Renal cortex interstitium (tissue), 15 donors: ENCODE data around the gene DCDC2C. TPM values are rescaled to one million over a fixed set of nuclear protein-coding genes. Genes with fewer than 3 reads are reported as not detected.
"Not testable (repeated sequence)": the region's sequence is repeated elsewhere in the genome, so short reads cannot be mapped to it uniquely, and the experiment has no call there.

Source experiments
- DNase-seq, 11 donors: peaks; one replicate each; pipeline ENCODE4 v3.0.0-alpha.2; 2013; ENCODE audit warnings: low read depth in 9 of 11, low spot score in 4 of 11; ENCODE audit errors: extremely low read depth in 1 of 11
- long read RNA-seq, 16 experiments: transcript quantifications; one replicate each; lab custom pipeline, GENCODE V29; 2026
- polyA plus RNA-seq, 3 donors: library from polyadenylated mRNA; unstranded; fragments of 120-200 nt; gene quantifications; one replicate each; pipeline ENCODE4 v1.2.1, GENCODE V29; 2013; ENCODE audit not compliant: insufficient read length in 3 of 3

The DCDC2C gene, protein sequence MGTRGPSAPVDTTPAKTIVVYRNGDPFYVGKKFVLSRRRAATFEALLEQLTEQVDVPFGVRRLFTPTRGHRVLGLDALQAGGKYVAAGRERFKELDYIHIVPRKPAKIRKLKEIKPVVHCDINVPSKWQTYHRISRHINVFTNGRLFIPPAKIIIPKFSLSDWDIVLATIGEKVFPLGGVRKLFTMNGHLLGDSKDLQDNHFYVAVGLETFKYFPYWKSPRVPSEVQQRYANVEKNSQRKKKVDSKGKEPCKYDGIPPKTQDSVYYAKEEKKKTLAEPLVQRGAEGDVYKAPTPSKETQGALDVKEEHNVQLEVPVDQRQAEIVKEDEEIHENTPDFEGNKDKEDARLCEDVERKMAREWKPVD
- polyA plus RNA-seq: under 1 TPM in 2 of 3 donors, not detected in 1; 0.32 to 0.56 TPM
- long read RNA-seq, donor 1: 0 reads
- long read RNA-seq, donor 2: 0 reads
- long read RNA-seq, donor 3: 0 reads
- long read RNA-seq, donor 4: 0 reads
- long read RNA-seq, donor 5: 0 reads
- long read RNA-seq, donor 6: 0 reads
- long read RNA-seq, donor 7: 0 reads
- long read RNA-seq, donor 8, partial matches to known transcripts: 0 of 1 reads
- long read RNA-seq, donor 8, other reads (novel, unspliced or antisense): 0 of 1 reads
- long read RNA-seq, donor 9: 0 reads
- long read RNA-seq, donor 10: 0 reads
- long read RNA-seq, donor 11: 0 reads
- long read RNA-seq, donor 12: 0 reads
- long read RNA-seq, donor 13: 0 reads
- long read RNA-seq, donor 14: 0 reads
- long read RNA-seq, donor 15: 0 reads
- long read RNA-seq, donor 16: 0 reads

DNA sequence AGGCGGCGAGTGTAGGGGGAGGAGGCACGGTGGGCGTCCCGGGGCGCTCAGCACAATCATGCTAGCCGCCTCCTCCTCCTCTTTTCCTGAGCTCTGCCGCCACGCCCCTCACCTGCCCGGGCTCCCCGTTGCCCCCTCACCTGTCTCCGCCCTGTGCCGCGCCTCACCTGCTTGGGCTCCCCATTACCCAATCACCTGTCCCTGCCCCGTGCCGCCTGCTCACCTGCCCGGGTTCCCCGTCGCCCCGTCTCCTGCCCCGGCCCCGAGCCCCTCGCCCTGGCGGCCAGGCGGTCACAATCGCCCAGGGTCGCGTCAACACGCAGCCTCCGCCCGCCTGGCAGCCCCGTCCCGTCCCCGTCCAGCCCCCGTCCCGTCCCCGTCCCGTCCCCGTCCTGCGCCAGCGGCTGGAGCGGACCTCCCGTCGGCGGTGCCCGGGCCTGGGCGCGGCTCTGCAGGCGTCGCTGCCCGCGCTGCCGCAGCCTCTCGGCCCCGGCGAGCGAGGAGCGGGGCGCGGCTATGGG, at the start of gene DCDC2C:
Gene DCDC2C, plus strand, starts transcription at position 340 of the 521 bp plus-strand sequence. Its CDS starts 177 bp downstream, at position 517.
- DNase-seq: no peak

DNA sequence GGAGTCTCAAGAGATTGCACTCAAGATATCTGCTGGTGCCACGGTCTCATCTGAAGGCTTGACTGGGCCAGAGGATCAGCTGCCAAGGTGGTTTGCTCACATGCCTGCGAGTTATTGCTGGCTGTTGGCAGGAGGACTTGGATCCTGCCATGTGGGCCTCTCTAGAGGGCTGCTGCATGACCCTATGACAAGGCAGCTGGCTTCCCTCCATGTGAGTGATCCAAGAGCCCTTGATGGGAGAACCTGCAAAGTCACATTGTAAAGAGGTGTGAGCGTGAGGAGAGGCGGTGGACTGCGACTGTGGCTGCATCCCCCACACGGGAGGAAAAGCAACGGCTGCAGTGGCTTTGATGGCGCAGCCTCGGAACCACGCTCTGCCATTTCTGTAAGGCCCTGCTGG, 49.4 kb upstream of the DCDC2C start:
- DNase-seq: no peak

DNA sequence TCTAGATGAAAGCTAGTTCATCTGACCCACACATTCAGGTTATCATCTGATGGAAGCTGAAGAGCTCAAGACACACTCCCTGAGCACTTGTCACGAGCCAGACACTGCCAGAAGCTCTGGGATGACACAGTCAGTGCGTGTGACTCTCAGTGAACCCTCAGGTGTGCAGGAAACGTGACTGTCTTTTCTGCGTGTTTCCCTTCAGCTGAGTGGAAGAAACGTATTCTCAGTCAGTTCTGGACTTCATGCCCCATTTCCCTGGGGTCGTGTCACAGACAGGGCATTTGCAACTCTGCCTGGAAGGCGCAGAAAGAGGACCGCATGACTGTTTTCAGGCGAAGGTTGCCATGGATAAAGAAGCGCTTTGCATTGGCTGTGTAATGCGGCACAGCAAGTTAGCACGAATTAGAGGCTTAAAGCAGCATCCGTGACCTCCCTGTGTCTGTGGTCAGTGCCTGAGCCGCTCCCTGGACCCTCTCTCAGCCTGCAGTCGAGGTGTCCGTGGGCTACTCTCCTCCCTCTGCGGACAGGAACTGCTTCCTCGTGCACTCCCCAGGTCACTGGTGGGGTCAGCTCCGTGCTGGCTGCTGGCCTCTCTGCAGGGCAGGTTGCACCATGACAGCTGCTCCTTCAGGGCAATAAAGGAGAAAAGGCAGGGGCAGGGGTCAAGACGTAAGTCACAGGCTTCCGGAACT, 48.7 kb upstream of the DCDC2C start:
- no peak for DNase-seq

DNA sequence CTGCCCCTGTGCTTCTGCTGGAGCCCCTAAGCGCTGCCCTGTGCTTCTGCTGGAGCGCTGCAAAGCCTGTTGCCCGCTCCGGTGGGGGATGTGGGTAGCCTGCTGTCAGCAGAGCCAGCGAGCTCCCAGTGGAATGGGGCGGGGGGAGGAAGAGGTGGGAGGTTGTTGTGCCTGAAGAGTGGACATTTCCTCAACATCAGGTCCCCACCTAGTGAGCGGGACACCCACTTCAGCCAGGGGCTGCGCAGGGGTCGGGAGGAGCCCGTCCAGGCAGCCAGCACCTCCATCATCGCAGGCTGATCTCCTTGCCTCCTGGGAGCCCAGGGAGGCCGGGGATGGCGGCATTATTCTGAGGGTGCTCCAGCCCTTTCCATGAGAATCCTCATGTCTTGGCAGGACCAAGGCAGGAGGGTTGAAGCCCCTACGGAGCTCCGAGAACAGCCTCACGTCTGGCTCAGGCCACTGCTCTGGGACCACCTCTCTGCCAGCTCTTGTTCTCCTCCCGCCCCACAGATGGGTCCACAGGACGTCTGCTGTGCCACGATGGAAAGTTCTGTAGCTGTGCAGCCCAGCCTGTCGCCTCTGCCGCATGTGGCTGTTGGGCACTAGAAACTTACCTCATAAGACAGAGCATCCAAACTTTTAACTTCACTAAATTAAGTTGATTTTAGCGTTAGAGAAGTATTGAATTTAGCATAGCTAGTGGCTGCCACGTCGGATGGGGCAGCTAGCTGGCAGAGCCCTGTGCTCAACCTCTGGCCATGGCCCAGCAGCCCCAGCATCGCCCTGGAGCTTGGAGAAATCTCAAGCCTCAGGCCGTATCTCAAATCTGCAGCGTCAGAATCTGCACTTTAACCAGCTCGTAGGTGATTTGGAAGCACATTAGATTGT, 47.3 kb upstream of the DCDC2C start:
- no peak for DNase-seq

DNA sequence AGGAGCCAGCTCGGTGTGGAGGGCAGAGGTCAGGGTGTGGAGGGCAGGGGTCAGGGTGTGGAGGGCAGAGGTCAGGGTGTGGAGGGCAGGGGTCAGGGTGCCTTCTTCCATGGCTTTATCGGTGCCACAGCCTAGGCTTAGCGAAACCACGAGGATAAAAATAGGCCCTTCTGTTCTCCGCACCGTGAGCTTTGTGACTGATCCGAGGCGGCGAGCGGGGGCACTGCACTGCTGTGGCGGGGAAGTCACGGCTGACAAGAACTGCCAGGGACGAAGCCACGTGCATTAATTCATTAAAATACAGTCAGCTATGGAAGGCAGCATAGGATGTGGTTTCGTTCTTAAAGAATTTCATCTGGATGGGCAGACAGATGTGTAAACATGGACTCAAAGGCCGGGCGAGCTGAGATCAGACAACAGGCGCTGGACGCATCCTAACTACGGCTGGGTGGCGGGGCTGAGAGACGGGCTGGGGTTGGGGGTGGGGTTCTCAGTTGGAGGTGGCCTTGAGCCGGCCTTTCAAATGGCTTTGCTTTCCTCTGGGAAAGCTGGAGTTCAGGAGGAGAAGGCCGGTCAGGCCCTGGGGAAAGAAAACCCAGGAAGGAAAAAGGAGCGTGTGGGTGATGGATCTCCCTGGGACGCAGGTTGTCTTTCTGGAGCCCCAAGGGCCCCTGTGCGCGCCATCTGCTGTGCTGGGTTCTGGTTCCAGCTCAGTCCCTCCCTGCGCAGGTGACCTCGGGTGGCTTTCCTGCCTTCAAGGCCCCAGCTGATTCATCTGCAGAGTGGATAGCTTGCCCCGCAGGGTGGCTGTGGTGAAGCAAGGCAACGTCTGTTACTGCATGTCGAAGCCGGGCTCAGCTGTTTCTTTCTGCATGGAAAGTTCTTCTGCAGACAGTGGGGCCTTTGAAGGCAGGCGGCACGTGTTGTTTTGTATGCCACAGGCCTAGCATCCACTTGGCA, 46.3 kb upstream of the DCDC2C start:
- peak in 2 of 11 donors; percentile 26 to 29 for DNase-seq

DNA sequence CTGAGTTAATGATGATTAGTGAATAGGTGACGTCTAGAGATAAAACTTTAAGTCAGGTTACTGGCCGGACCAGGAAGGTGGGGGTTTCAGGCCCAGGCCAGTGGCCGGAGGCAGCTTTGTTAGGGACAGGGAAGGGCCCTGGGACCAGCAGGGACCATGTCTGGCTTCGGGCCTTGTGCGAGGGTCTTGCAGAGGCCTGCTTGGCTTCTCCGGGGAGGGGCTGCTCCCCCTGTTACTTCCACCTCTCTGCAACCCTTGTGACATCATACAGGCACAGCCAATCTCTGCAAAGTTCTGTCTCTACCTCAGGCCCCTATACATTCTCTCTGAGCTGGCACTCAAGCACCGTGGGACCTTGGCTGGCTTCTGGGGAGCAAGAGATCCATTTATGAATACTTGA, 45.5 kb upstream of the DCDC2C start, which contains the start of gene ALLC:
Gene ALLC, plus strand, starts transcription at position 320 of the 400 bp plus-strand sequence. CDS start 12,958 bp downstream, outside the sequence.
- DNase-seq: no peak

DNA sequence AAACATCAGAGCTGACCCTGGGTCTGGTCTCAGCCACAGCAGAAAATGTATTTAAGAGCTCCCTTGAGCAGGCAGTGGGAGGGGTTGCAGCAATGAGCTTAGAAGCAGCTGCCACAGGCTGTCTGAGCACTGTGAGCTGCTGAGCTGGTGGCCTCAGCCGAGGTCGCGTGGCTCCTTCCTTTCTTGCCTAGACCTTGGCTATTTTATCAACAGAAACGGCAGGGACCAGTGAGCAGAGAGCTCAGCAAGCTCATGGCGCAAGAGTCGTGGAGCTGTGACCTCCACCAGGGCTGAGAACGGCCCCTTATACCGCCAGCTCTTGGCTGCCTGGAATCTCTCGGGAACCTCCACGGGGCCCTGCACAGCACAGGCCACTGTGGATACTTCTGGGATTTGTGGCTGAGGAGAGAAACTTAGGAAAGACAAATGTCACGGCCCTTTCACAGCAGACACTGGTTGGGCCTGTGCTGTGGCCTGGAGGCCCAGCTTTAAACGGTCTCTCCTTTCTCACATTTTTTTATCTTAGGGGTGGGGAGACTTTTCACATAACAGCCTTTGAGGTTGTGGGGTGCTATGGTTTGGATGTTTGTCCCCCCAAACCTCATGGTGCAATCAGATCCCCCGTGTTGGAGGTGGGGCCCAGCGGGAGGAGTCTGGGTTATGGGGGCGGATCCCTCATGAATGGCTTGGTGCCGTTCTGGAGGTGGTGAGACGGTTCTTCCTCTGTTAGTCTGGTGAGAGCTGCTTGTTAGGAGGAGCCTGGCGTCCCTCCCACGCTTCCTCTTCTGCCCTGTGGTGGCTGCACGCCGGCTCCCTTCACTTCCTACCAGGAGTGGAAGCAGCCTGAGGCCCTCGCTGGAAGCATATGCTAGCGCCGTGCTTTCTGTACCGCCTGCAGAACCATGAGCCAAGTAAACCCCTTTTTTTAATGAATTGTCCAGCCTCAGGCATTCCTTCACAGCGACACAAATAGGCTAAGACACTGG, 43.6 kb upstream of the DCDC2C start:
- DNase-seq: peak in 4 of 11 donors; percentile 35 to 50 (median 42)

DNA sequence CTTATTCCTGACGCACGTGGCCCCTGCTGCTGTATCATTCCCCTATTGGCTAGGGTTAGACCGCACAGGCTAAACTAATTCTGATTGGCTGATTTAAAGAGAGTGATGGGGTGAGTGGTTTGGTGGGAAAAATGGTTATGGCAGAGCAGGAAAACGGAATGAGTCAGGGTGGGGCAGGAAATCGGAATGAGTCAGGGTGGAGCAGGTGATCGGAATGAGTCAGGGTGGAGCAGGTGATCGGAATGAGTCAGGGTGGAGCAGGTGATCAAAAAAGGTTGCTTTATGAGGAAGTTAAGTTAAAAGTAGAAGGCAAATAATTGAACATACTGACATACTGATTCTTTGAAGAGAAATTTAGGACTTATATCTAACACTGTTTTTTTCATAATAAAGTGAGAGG, 42.7 kb upstream of the DCDC2C start:
- not testable (repeated sequence) for DNase-seq

DNA sequence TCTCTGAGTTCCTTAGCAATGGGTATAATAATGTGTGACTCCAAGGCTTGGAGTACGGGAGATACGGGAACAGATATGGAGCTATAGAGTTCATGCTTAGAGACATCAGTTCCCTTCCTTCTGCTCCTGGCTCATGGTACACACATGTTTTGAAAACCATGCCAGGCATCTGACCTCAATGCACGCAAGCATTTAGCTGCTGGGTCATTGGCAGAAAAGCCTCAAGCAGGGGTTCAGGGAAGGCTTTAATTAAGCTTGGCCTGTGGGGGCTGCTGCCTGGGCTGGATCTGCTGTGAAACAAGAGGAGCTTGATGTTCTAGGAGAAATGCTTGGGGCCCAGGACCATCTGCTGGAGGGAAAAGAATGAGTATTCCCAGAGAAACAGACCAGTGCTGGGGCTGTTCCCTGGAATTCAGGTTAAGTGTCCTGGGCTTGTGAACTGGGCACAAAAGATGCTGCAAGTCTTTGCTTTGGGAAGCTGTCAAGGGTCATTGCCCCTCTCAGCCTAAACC, 42.2 kb upstream of the DCDC2C start:
- DNase-seq: no peak

DNA sequence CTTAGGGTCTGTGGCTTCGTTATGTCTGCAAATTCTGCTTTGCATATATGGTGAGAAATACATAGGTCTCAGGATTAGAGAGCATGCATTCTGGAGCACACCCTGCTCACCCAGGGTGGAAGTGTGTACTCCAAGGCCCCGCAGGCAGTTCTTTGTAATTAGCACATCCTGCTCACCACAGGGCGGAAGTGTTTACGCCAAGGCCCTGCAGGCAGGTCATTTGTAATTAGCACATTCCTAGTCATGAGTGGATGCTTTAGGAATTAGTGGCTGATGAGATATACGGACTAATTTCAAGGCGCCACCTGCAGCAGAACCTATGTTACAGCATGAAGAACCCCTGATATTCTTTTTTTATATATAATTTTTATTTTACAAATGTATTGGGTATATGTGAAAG, 41.1 kb upstream of the DCDC2C start:
- DNase-seq: no peak

DNA sequence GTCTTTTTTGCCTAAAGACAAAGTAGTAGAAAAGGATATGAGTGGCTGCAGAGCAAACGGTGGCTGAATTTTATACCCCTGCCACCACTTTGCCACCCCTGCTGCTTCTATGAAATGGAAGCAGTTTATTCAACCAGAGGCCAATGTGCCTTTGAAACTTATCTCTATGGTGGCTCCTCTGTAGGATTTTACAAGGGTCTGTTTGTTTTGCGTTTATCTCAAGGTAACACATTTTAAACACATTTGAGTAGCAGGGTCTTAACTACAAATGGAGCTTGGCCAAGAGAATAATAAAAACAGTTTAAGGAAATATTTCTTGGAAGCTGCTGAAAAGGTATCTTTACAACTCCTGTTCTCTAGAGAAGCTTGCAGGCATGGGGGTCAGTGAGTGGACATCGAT, 39.3 kb upstream of the DCDC2C start:
- DNase-seq: no peak

DNA sequence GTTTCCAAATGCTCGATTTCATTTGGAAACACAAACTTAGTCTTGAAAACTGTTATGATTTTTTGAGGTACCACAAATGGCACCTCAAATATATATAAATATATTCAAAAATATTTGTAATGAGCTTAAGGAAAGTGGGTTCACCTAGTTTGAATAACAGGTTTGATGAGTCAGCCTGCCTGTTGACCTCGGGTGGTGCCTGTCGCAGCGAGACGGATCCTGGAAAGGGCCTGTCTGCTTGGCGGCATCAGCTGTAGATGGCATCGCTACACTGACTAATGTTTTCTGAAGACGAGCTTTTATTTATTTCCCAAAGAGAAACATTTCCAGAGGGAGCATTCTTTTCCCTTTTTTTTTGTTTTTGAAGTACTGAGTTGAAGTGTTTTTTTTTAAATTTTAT, 38.5 kb upstream of the DCDC2C start:
- no peak for DNase-seq

DNA sequence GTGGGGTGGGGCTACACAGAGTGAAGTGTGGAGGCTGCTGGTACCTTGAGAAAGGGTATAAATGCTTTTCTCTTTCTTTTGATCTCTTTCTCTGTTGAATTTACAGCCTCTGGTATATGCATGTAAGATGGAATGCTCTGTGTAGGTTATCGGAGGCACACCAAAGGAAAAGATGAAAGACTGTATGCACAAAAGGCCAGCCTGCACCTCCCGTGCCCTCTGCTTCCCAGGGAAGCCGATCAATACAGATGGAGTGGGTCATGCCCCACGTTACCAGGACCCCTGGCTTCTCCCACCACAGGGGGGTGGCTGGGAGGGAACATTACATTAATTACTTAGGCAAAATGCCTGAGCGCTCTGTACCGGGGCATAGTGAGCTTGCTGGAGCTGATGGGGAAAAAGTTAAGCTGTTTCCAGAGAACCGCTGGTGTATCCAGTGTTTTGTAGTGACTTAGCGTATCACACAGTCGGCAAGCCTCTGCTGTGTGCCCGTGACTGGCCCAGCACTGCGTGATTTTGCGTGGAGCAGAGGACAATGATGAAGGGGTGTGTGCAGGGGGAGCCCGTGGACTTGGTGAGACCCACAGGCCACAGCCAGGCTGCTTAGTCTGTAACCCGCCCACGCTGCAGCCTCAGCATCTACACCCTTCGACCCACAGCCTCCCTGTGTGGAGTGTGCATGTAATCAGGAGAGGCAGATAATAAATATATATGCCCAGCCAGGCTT, 37.3 kb upstream of the DCDC2C start:
- DNase-seq: no peak

DNA sequence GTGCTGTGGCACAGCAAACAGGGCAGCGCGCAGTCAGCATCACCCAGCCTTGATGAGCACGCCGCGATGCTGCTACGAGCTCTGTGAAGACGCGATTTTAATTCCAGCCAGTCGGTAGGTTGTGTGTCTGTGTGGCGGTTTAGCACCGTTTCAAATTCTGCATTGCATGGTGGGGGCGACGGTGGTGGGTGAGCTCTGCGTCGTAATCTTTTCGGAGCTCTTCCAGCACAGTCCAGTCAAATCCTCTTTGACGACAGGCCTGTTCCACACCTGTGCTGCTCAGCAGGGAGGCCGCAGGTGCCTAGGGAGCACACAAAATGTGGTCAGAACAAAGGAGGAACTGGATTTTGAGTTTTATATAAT, 36.8 kb upstream of the DCDC2C start:
- DNase-seq: no peak

DNA sequence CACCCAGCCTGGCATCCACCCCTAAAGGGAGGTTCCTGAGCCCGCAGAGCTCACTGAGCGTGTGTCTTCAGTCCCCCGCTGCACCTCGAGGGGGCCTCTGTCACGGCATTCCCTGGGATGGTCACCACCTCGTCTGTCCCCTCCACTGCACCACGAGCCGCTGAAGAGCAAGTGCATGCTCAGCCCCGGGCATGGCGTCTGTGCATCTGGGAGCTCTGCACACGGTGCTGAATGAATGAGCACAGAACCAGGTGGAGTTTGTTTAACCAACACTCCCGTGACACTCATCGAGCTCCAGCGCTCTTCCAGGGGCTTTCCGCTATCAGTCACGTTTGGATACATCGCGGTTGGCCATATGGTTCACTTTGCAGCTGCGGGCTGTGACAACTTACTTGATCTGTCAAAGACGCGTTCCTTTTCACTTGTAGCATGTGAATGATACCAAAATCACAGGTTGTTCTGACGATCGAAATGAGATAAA, 36.2 kb upstream of the DCDC2C start:
- peak in 1 of 11 donors; percentile 25 for DNase-seq
